ENCODE data around the gene TMA7B.

DNA sequence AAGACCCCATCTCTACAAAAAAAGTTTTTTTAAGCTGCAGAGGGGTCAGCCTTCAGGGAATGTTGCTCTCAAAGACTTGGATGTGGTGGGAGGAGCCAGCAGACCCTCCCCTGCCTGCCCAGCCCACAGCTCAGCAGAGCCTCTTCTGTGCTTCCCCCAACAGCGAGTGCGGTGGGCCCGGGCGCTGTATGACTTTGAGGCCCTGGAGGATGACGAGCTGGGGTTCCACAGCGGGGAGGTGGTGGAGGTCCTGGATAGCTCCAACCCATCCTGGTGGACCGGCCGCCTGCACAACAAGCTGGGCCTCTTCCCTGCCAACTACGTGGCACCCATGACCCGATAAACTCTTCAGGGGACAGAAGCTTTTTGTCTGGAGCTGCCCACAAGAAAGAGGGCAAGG is 10.5 kb downstream of the TMA7B start:
- TF ChIP-seq, protein P1, sequence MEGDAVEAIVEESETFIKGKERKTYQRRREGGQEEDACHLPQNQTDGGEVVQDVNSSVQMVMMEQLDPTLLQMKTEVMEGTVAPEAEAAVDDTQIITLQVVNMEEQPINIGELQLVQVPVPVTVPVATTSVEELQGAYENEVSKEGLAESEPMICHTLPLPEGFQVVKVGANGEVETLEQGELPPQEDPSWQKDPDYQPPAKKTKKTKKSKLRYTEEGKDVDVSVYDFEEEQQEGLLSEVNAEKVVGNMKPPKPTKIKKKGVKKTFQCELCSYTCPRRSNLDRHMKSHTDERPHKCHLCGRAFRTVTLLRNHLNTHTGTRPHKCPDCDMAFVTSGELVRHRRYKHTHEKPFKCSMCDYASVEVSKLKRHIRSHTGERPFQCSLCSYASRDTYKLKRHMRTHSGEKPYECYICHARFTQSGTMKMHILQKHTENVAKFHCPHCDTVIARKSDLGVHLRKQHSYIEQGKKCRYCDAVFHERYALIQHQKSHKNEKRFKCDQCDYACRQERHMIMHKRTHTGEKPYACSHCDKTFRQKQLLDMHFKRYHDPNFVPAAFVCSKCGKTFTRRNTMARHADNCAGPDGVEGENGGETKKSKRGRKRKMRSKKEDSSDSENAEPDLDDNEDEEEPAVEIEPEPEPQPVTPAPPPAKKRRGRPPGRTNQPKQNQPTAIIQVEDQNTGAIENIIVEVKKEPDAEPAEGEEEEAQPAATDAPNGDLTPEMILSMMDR (IDR thresholded peaks at IDR 0.05) = no peak
- TF ChIP-seq POLR2A (IDR thresholded peaks at IDR 0.05) = no peak

Measured in esophagus squamous epithelium (tissue), 4 donors.